HG03457 (cell line): ENCODE data around the gene TRMO.

ENCODE experiments used
- ATAC-seq: cut with Tn5 transposase; IDR thresholded peaks from one replicate; pipeline ENCODE4 v1.9.1; 2021; ENCODE audit warnings: moderate number of reproducible peaks; ENCODE audit not compliant: unreplicated experiment

The TRMO gene

DNA sequence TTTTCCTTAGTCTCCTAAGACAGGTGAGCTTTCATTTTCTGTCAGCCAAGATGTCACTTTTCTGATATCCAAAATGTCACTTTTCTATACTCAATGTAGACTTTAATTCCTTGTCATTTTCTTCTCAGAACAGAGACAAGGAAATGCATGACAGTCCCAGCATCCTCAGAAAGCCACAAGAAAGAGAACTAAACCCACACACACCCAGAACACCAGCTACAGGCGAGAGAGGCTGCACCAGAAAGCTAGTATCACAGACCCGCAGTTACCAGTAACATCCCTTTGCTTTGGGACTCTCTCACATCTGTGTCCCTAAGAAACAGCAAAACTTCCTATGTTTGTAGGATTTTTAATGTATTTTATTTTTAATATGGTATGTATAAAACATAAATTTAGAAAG, 17.1 kb downstream of the TRMO start:
- no peak for ATAC-seq

DNA sequence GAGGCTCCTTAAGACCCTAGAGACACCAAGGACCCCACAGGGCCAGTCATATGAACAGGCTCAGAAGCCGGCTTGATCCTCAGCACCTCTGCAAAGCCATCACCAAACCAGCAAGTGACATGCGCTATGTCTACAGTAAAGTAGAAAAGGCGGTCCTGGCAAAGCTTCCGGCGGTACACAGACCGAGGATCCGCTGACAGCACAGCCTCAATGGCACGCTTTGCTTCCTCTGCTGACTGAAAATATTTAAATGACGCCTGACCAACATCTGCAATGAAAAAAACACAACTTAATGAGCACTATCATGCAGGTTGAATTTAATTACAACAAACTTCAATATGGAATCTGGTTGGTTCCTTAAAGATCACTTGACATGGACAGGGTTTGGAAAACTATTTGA, 17.6 kb downstream of the TRMO start:
- no peak for ATAC-seq

DNA sequence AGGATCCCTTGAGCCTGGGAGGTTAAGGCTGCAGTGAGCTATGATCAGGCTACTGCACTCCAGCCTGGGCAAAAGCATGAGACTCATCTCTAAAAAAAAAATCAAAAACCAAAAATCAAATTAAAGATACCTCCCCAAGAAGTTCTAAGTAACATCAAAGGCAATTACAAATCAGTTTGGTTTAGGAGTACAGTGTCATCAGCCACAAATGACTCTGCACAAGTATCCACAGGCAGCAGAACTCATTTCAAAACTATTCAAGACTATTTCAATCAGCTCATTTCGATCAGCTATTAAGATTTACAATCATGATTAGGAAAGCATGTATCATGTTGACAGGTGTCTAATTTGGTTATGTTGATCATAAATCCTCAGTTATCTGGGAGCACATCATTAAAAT, 19.1 kb downstream of the TRMO start:
- ATAC-seq, result no peak

DNA sequence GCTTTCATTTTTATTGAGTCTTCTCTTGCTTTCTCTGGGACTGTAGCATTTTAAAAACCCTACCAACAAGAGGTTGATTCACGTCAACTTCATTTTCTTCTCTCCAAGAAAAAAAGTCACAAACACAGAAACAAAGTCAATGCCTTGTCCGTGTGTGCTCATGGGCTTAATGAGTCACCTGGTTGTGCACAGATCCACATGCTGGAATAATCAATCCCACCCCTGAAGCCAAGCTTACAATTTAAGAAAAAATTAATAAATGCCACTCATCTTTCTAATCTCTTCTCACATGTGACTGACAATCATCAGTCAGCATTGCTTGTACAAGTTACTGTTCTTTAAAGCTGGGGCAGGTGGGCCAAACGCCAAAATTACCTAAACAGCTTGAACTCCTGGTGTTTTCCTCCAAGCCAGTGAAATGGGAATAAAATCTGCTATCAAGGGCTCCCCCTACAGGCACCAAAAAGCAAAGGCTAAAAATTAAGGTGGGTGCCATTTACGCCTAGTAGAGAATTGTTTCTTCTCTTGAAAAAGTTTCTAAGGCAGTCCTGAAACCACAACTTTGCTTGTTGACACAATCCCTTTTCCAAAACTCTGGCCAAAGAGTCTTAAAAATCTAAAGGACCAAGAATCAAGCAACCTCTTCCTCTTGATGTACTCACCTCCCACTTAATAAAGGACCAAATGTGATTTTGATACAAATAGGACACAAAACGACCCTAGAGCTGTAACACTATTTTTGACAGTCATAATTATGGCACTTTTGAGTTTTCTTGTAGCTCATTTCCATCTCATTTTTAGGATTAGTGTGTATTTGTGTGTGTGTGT, 21.3 kb downstream of the TRMO start:
- ATAC-seq, result no peak

DNA sequence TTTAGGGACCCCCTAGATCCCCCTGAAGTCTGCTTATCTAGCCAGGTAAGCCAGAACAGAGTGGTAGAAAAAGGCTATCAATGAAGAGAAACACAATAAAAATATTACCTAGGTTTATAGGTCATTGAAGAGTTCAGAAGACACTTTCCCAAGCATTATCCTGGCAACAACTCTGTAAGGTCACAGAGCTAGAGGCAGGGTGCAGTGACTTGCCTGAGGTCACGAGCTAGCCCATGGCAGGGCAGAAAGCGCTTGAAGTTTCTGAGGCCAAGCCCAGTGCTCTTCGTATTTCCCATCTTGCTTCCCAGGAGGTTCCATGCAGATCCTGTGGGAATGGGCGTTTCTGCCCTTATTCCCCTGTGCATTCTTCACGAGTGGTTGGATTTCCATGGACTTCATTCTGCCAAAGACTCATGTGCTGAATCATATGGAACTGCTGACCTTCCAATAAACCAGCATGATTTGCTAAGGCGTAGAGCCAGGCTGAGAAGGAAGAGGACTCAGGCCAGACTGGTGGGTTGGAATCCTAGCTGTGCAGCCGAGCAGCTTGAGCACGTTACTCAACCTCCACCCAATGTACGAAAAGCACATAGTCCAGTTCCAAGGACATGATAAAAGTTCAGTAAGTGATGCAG, 22.1 kb downstream of the TRMO start:
- no peak for ATAC-seq

DNA sequence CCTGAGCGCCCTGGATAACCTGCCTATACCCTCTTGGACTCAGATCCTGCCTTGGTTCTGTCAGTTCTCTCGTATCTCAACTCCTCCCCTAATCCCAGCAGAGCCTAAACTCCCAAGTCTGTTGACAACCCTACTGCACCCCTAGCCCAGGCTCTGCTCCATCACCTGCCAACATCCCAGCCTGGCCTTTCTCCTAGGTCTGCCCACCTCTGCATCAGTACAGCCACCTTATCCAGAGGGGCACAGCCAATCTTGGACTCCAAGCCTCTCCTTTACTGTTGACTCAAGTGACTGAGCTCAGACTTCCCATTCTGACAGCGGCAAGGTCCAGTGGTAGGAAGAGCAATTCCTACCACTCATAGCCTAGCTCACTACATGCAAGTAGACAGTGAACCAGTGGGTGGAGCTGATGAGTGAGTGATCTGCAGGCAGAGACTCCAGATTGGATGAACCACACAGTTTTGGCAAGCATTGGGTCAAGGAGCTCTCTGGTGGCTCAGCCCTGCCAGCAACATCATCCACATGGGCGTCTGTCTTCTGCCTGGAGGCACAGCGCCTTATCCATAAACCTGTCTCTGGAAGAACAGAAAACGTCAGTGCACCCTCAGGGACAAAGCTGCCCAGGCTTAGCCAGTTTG, 26.5 kb downstream of the TRMO start:
- ATAC-seq, result no peak

DNA sequence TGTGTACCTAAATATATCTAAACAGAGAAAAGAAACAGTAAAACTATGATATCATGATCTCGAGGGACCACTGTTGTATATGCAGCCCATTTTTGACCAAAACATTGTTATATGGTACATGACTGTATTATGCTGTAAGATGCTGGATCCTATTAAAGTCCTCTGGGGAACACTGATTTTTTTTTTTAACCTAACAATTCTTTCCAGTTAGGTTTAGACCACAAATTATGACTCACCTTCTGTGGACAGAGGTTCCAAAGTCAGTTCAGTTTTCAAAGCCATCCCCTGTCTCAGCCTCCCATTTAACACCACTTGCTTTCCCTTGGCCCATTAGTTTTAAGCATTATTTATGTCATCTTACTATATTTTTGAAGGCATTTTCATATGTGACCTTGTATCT, 27.1 kb downstream of the TRMO start:
- no peak for ATAC-seq

DNA sequence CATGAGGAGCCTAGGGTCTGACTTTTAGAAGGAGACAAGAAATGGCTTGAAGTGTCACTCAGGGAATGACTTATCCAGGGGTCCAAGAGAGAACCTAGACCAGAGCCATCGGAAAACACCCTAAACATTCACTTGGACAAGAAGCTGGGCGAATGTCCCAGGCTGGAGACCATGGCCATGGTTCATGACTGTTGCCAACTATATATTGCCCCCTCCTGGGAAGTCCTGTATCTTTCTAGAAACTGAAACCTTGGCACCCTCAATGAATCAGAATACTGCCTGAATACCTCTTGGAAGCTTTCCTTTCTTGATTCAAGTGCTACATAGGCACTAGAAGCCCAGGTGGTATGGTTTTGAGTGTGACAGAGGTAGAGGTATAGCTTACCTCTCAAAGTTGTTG, 29.9 kb downstream of the TRMO start:
- no peak for ATAC-seq

DNA sequence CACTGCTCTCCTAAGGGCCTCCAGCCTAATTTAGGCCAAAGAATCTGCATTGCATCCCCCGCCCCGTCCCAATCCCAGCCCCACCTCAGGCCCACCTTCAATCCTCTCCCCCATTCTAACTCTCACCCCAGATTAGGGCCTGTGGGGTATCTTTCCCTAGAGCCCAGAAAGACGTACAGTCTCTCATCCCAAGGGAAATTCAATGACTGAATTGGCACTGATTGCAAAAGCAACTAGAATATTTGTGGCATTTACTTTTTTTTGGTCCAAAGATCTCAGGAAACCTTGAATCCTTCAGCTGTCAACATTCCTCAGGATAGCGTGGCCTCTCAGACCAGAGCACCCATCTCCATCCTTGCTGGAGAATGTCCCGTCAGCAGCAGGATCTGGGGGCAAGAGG, 30.6 kb downstream of the TRMO start:
- no peak for ATAC-seq

DNA sequence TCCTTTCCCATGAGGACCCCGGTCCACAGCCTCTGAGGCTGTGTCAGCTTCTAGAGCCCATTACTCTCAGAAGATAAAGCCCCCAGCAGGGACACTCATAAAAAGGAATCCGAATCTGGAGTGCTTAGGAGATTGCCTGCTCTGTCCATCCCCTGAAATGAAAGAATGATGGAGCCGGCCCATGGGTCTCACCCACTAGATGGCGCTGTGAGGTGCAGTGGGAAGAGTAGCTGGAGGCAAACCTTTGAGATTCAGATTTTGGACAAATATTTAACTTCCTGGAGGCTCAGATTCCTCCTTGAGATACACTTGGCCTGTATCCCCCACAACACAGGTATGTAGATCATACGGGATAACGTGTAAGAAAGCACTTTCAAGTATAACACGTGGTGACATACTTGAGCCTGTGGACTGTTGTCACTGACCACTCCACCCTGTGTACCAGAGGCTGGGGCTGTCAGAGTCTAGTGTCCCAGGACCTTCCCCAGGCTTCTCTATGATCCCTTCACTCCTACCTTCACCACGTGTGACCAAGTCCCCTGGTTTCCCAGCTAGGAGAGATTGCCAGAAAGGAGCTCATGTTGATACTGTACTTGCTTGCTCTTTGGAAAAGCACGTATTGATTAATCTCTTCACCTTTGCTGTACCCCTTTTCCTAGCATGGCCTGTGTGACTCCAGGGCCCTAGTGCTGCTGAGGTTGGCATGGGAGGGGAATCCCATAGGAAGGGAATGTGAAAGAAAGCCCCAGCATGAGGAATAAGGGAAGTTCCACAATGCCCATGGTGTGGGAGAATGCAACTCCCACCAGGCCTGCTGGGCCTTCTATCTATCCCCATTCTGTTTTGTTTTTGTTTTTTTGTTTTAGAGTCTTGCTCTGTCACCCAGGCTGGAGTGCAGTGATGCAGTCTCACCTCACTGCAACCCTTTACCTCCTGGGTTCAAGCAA, 32.1 kb downstream of the TRMO start:
- ATAC-seq, result no peak

DNA sequence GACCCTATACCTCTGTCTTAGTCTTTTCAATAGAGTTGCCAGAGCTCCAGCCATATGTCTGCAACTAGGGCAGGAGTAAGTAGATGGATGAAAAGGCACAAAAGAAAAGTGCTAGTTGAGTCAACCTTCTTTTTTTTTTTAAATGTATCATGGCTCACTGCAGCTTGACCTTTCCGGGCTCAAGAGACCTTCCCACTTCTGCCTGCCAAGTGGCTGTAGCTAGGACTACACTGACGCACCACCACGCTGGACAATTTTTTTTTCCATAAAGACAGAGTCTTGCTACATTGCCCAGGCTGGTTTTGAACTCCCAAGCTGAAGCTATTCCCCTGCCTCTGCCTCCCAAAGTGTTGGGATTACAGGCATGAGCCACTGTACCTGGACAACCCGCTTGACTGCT, 42.0 kb downstream of the TRMO start:
- ATAC-seq, result no peak

DNA sequence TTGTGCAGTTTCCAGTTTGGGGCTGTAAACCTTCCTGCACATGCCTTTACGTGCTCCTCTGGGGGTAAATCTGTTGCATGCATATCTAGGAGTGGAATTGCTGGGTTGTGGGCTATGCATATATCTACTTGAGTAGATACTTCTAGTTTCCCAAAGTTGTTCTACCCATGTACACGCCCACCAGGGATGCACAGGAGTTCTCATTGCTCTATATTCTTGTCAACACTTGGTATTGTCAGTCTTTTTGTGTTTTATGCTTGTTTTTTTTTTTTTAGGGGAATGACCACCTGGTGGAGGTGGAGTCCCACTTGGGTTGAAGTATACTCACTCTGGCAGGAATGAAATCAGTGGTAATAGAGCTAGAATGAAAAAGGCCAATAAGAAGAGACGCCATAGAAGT, 46.2 kb downstream of the TRMO start:
- ATAC-seq, result no peak

DNA sequence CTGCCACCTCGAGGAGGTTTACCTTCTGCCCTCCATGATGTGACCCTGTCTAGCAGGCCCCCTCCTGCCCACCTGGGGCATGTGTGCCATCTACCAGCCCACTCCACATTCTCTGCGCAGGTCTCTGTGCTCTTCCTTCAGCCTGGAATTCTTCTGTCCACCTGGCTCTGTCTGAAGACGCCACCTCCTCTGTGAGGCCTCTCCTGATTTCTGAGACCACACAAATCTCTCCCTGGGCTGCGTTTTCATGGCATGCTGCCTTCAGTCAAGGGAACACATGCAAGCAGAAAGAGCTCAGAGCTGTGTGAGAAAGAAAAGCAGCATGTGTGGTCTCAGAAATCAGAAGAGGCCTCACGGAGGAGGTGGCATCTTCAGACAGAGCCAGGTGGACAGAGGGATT, 47.2 kb downstream of the TRMO start:
- no peak for ATAC-seq

DNA sequence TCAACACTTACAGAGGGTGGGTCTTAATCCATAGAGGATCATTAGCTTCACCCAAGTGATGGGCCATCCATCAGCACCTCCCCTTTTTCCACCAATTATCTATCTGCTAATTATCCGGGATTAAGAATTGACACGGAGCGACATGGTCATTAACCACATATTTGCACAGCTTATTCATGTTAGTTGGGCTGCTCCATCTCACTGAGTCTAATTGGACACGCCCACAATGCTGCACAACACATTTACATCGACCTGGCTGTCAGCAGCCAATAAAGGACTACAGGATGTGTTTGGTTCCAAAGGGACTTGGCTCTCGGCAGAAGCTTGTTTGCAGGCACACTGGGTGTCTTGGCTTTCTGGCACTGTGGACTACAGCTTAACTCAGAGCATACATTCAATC, 47.7 kb downstream of the TRMO start:
- no peak for ATAC-seq

DNA sequence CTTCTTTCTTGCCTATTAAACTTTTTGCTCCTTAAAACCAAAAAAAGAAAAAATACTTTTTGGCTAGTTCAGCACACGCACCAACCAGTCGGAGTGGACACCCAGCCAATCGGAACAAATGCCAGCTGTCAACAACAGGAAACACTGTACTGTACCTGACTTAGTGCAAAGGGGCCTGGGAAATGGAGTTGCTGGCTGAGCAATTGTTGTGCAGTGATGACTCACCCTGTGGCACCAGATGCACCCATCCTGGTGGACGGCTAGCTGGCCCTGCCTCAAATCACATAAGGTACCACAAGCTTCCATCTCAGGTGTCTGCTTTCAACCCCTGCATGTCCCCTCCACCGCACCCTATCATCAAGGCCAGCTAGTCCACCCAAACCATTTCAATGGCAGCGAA, 48.4 kb downstream of the TRMO start:
- ATAC-seq, result no peak

DNA sequence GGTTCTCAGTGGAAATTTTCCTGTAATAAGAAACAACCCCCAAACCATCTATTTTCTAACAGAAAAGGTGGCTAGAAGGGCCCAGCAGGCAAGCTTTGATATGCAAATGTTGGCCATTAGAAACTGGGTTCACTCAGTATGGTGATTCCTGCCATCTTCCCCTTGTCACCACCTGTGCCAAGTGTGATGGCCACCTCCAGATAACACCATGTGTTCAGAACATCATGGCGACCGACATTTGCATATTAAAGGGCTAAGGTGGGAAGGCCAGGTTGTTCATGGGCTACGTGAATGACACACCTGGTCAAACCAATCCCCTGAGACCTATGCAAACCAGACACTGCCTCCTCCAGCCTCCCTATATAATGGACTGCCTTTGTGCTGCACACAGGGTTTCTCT, 48.9 kb downstream of the TRMO start:
- no peak for ATAC-seq

DNA sequence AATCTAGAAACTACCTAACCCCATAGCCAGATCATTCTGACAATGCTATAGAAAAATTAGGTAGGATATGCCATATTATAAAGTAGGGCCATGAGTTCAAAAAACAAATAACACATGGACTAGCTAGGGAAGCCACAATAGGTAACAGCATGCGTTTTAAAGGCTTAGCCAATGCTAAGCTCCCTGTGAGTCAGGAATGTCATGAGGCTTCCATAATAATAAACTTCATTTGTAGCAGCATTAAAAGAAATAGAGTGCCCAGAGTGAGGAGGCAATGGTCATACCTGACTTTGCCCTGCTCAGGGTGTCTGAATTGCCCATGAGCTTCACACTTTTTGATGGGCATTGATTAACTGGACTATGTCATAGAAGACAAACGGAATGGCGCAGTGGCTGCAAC, 53.4 kb downstream of the TRMO start:
- ATAC-seq, result no peak

DNA sequence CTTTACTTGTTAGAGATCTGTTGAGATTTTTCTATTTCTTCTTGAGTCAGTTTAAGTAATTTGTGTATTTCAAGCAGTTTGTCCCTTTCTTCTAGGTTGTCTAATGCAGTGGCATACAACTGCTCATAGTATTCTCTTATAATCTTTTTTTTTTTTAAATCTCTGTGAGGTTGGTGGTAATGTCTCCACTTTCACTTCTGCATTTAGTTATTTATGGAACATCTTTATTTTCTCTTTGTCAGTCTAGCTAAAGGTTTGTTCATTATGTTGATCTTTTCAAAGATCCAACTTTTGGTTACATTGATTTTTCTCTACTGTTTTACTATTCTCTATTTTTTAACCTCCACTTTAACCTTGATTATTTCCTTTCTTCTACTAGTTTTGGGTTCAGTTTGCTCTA, 55.5 kb downstream of the TRMO start:
- no peak for ATAC-seq

DNA sequence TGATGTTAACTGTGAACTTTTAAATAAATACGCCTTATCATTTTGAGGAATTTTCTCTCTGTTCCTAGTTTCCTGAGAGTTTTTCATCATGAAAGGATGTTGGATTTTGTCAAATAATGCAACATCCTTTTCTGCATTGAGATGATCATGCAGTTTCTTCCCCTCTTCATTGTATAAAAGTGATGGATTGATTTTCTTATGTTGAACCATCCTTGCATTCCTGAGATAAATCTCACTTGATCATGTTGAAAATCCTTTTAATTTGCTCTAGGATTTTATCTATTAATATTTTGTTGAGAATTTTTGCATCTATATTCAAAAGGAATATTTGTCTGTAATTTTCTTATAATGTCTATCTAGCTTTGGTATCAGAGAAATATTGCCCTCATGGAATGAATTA, 56.0 kb downstream of the TRMO start:
- no peak for ATAC-seq

DNA sequence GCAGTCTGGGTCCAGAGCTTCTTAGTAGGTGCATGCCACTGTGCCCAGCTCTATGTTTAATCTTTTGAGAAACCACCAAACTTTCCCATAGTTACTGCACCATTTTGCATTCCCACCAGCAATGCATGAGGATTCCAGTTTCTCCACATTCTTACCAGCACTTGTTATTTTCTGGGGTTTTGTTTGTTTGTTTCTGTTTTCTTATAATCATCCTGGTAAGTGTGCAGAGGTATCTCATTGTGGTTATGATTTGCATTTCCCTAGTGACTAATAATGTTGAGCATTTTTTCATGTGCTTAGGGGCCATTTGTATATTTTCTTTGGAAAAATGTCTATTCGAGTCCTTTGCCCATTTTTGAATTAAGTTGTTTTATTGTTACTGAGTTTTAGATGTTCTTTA, 57.9 kb downstream of the TRMO start:
- no peak for ATAC-seq

DNA sequence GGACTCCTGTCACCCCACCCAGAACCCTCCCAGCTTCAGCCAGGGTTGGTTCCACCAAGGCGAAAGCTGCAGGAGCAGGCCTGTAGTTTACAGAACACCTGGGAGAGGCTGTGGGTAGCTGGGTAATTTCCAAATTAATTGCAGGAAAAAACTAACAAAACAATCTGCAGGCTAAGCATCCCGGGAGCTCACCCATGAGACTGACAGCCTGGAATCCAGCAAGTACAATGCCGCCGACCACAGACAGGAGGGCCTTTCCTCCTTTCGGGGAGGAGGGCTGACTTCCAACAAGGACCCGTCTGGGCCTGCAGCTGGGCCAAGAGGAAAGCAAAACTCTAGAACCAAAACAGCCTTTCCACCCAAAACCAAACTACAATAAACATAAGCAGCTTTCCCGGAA, 59.0 kb downstream of the TRMO start:
- ATAC-seq, result no peak
